SK-N-SH (cell line): ENCODE measurements around the gene KIAA1210. TPM values are rescaled to one million over a fixed set of nuclear protein-coding genes. Genes with fewer than 3 reads are reported as not detected.

ENCODE experiments used
- CTCF ChIA-PET: fragments of 300-600, 350-600 bp; formaldehyde crosslinking; extraction: SDS; loops from one replicate; lab custom pipeline; 2021; lab: Yijun Ruan, JAX
- POLR2A ChIA-PET: fragments of 350-600 bp; sonication (Branson Sonifier 250); formaldehyde crosslinking; extraction: SDS; loops from one replicate; lab custom pipeline; 2020; ENCODE audit warnings: antibody characterized with exemption, inconsistent platforms; lab: Yijun Ruan, JAX
- DNase-seq: peaks from one replicate; pipeline ENCODE4 v3.0.0; 2012
- H2AFZ ChIP-seq: fragments of 200-600 bp; sonication (generic); 2 replicates; pipeline ENCODE4 v1.8.1; 2016; ENCODE audit warnings: antibody characterized with exemption, mild to moderate bottlenecking, low read depth
- H3F3A ChIP-seq: fragments of 200-600 bp; sonication (generic); replicated peaks from 2 replicates; pipeline ENCODE3; 2016; ENCODE audit warnings: antibody characterized with exemption, mild to moderate bottlenecking; ENCODE audit not compliant: insufficient read depth
- H3K27ac ChIP-seq, 2 experiments: fragments of 200-500 bp in 1 of 2; fragments of 200-600 bp in 1 of 2; sonication (Bioruptor generic) in 1 of 2; sonication (generic), shearing (Covaris generic) in 1 of 2; 2 replicates each; pipeline versions ENCODE4 v1.5.1 to v1.6.1; 2014 to 2016; ENCODE audit warnings: low read depth in 2 of 2, inconsistent platforms in 1 of 2, low read length in 1 of 2, mild to moderate bottlenecking in 1 of 2, mixed read lengths in 1 of 2
- H3K27me3 ChIP-seq: fragments of 200-600 bp; sonication (generic), shearing (Covaris generic); 2 replicates; pipeline ENCODE4 v1.6.1; 2016; ENCODE audit warnings: mixed run types; ENCODE audit not compliant: insufficient read depth
- H3K36me3 ChIP-seq, 2 experiments: fragments of 200-500 bp in 1 of 2; fragments of 200-600 bp in 1 of 2; sonication (Bioruptor generic) in 1 of 2; sonication (generic) in 1 of 2; replicated peaks in 1 of 2; 2 replicates each; pipeline versions ENCODE3 to v1.5.1; 2014 to 2016; ENCODE audit warnings: low read length in 1 of 2, mild to moderate bottlenecking in 1 of 2; ENCODE audit not compliant: insufficient read depth in 2 of 2, control insufficient read depth in 1 of 2
- H3K4me1 ChIP-seq, 2 experiments: fragments of 200-500 bp in 1 of 2; fragments of 200-600 bp in 1 of 2; sonication (Bioruptor generic) in 1 of 2; sonication (generic), shearing (Covaris generic) in 1 of 2; 2 replicates each; pipeline versions ENCODE4 v1.5.1 to v1.6.1; 2014 to 2016; ENCODE audit warnings: low read depth in 1 of 2, low read length in 1 of 2, mixed run types in 1 of 2; ENCODE audit not compliant: insufficient read depth in 2 of 2, control insufficient read depth in 1 of 2
- H3K4me2 ChIP-seq: fragments of 200-600 bp; sonication (generic), shearing (Covaris generic); 2 replicates; pipeline ENCODE4 v1.6.1; 2017; ENCODE audit warnings: mixed run types
- H3K4me3 ChIP-seq, 2 experiments: fragments of 200-500 bp in 1 of 2; fragments of 200-600 bp in 1 of 2; sonication (Bioruptor generic) in 1 of 2; sonication (generic), shearing (Covaris generic) in 1 of 2; 2 replicates each; pipeline versions ENCODE4 v1.5.1 to v1.8.1; 2014 to 2016; ENCODE audit warnings: low read depth in 2 of 2, inconsistent platforms in 1 of 2, low read length in 1 of 2, mild to moderate bottlenecking in 1 of 2, mixed read lengths in 1 of 2, moderate library complexity in 1 of 2
- H3K79me2 ChIP-seq: fragments of 200-600 bp; sonication (generic); 2 replicates; pipeline ENCODE4 v1.8.1; 2017; ENCODE audit warnings: mild to moderate bottlenecking; ENCODE audit not compliant: insufficient read depth
- H3K9ac ChIP-seq: fragments of 200-600 bp; sonication (generic); 2 replicates; pipeline ENCODE4 v1.6.1; 2017; ENCODE audit warnings: mixed run types
- H3K9me2 ChIP-seq: fragments of 200-600 bp; sonication (generic); 2 replicates; pipeline ENCODE4 v1.6.1; 2017; ENCODE audit warnings: mixed run types
- H3K9me3 ChIP-seq: fragments of 200-600 bp; sonication (generic); 2 replicates; pipeline ENCODE4 v1.6.1; 2017; ENCODE audit warnings: mixed run types, mild to moderate bottlenecking, moderate library complexity
- H4K20me1 ChIP-seq: fragments of 200-600 bp; sonication (generic); 2 replicates; pipeline ENCODE4 v1.6.1; 2017; ENCODE audit warnings: mild to moderate bottlenecking, mixed run types; ENCODE audit not compliant: insufficient read depth
- CTCF ChIP-seq: fragments of 200-600 bp; sonication (generic); IDR thresholded peaks from 2 replicates; pipeline ENCODE4 v1.6.1; 2017; ENCODE audit warnings: antibody characterized with exemption, mild to moderate bottlenecking, moderate library complexity
- ELF1 ChIP-seq: IDR thresholded peaks from 2 replicates; pipeline ENCODE4 v1.4.0; 2012
- EZH2phosphoT487 ChIP-seq: fragments of 200-600 bp; sonication (generic); IDR thresholded peaks from 2 replicates; pipeline ENCODE4 v1.6.1; 2017; ENCODE audit warnings: low read depth, mixed run types, mild to moderate bottlenecking, antibody characterized with exemption, moderate library complexity, borderline replicate concordance
- GABPA ChIP-seq: IDR thresholded peaks from 2 replicates; pipeline ENCODE4 v1.4.0; 2012; ENCODE audit warnings: low read depth, mild to moderate bottlenecking
- IRF3 ChIP-seq: fragments of 150-350 bp; IDR thresholded peaks from 2 replicates; pipeline ENCODE4 v1.6.1; 2016; ENCODE audit warnings: mild to moderate bottlenecking, low read depth, low read length
- POLR2AphosphoS5 ChIP-seq: IDR thresholded peaks from 2 replicates; pipeline ENCODE4 v1.6.1; 2012; ENCODE audit warnings: low read depth, low read length
- RAD21 ChIP-seq: IDR thresholded peaks from 2 replicates; pipeline ENCODE4 v1.6.1; 2012; ENCODE audit warnings: mild to moderate bottlenecking, low read length
- RFX5 ChIP-seq: IDR thresholded peaks from 2 replicates; pipeline ENCODE4 v1.6.1; 2012; ENCODE audit warnings: mild to moderate bottlenecking, improper control_type of control experiment, low read length
- SMC3 ChIP-seq: IDR thresholded peaks from 2 replicates; pipeline ENCODE4 v1.6.1; 2012; ENCODE audit warnings: low read depth, low read length, improper control_type of control experiment
- TEAD4 ChIP-seq: IDR thresholded peaks from 2 replicates; pipeline ENCODE4 v1.4.0; 2012; ENCODE audit warnings: mild to moderate bottlenecking, borderline replicate concordance; ENCODE audit not compliant: insufficient read depth
- USF1 ChIP-seq: IDR thresholded peaks from 2 replicates; pipeline ENCODE4 v1.4.0; 2012; ENCODE audit warnings: low read depth, borderline replicate concordance
- YY1 ChIP-seq: IDR thresholded peaks from 2 replicates; pipeline ENCODE4 v1.4.0; 2012; ENCODE audit warnings: low read depth, mild to moderate bottlenecking
- WGBS: methylation state at CpG from one replicate; pipeline ENCODE4 v1.1.6; 2017; ENCODE audit warnings: low lambda C conversion rate; 5-methylcytosine and 5-hydroxymethylcytosine counted together
- polyA plus RNA-seq, 3 experiments: library from polyadenylated mRNA; depleted of rRNA; stranded (reverse); fragments of >200 nt; gene quantifications; 2 replicates each; pipeline ENCODE4 v1.2.3, GENCODE V29; 2012

KIAA1210 gene
- polyA plus RNA-seq, 1 of the 3 experiments (the other 2 are of a cell fraction) = not detected

- Histone ChIP-seq H3K27me3 (peaks cover 43% of the 10 kb centered on the region), H4K20me1 (no peaks in the 10 kb centered on the region), H3K36me3 (no peaks in the 10 kb centered on the region), H3F3A (no peaks in the 10 kb centered on the region), H3K9me2 (no peaks in the 10 kb centered on the region), H3K9ac (no peak overlapping the region), H3K9me3 (no peaks in the 10 kb centered on the region), H2AFZ (no peak overlapping the region), H3K4me2 (no peak overlapping the region), H3K79me2 (no peaks in the 10 kb centered on the region), H3K4me1 (no peaks in the 10 kb centered on the region), H3K4me3 (no peak overlapping the region), H3K27ac (no peak overlapping the region)
- ChIA-PET POLR2A (no interaction called here), CTCF (interaction anchor here (1.4 kb wide), 1 partner anchor 26 kb away, joined by 3 read pairs; no protein-coding TSS in a partner anchor)
- DNase-seq = no peak
- WGBS = 7% methylated on average over 4 of the region's 4 CpGs
- TF ChIP-seq EZH2phosphoT487 (no peak), USF1 (no peak), TEAD4 (no peak), YY1 (no peak), POLR2AphosphoS5 (no peak)
Measured at GRCh38 chrX:119147486-119147885, 19.9 kb upstream of the KIAA1210 start.

- no peaks in the 10 kb centered on the region for H3K9me2 ChIP-seq
- H3K9me3 ChIP-seq = no peaks in the 10 kb centered on the region
- ChIA-PET POLR2A (no interaction called here), CTCF (no interaction called here)
- no peaks in the 10 kb centered on the region for H3F3A ChIP-seq
- H3K9ac ChIP-seq = no peak overlapping the region
- H3K36me3 ChIP-seq = no peaks in the 10 kb centered on the region
- H4K20me1 ChIP-seq = no peaks in the 10 kb centered on the region
- H3K79me2 ChIP-seq = no peaks in the 10 kb centered on the region
- WGBS = 7% methylated on average over 5 of the region's 5 CpGs
- no peak overlapping the region for H3K4me3 ChIP-seq
- no peak for DNase-seq
- H3K4me1 ChIP-seq = no peaks in the 10 kb centered on the region
- H3K27ac ChIP-seq = no peak overlapping the region
- no peak for TF ChIP-seq RFX5
- TF ChIP-seq CTCF = peak; percentile 54
- peak; percentile 27 for TF ChIP-seq SMC3
- peak; percentile 42 for TF ChIP-seq RAD21
- no peak overlapping the region for H2AFZ ChIP-seq
- H3K4me2 ChIP-seq = no peak overlapping the region
- peaks cover 34% of the 10 kb centered on the region for H3K27me3 ChIP-seq
Measured at GRCh38 chrX:119145241-119145653, 17.6 kb upstream of the KIAA1210 start.

GRCh38 chrX:119134466-119134865, 6.9 kb upstream of the KIAA1210 start:
- H3K79me2 ChIP-seq = no peaks in the 10 kb centered on the region
- ChIA-PET POLR2A (no interaction called here), CTCF (no interaction called here)
- peaks cover 59% of the 10 kb centered on the region; the same call in 1 of the 2 replicates for H3K27me3 ChIP-seq
- no peak overlapping the region for H3K9ac ChIP-seq
- H3K9me2 ChIP-seq = no peaks in the 10 kb centered on the region
- no peak overlapping the region for H3K27ac ChIP-seq
- H4K20me1 ChIP-seq = no peaks in the 10 kb centered on the region
- H3F3A ChIP-seq = no peaks in the 10 kb centered on the region
- DNase-seq = no peak
- H3K4me2 ChIP-seq = no peak overlapping the region
- no peaks in the 10 kb centered on the region for H3K4me1 ChIP-seq
- H2AFZ ChIP-seq = no peak overlapping the region
- WGBS = 0% methylated on average over 1 of the region's 2 CpGs
- H3K9me3 ChIP-seq = no peaks in the 10 kb centered on the region
- no peak overlapping the region for H3K4me3 ChIP-seq
- no peaks in the 10 kb centered on the region for H3K36me3 ChIP-seq
- TF ChIP-seq ELF1 (no peak), CTCF (no peak), IRF3 (no peak), GABPA (no peak), USF1 (no peak)
